Measurements from ENCODE around the gene ABCA8.

The ABCA8 gene

GRCh38 chr17:68906638-68907037, 48.6 kb downstream of the ABCA8 start:
- Histone ChIP-seq H3K9me3 (ENCODE audit: control insufficient read depth in 1 of 2, low read length in 2 of 2) (no peaks in the 10 kb centered on the region), H3K4me3 (ENCODE audit: low read depth in 1 of 2, low read length in 2 of 2) (no peak overlapping the region), H3K27ac (ENCODE audit: low read depth, low read length) (no peak overlapping the region), H3K4me1 (ENCODE audit: control insufficient read depth in 1 of 2, insufficient read depth in 2 of 2, low read length in 2 of 2) (peaks cover 3 to 20% of the 10 kb centered on the region in 2 donors), H3K27me3 (ENCODE audit: control insufficient read depth in 1 of 2, insufficient read depth in 2 of 2, low read length in 2 of 2) (no peaks in the 10 kb centered on the region), H3K9ac (ENCODE audit: low read depth in 1 of 2, low read length in 2 of 2) (no peak overlapping the region), H3K36me3 (ENCODE audit: control insufficient read depth in 1 of 2, insufficient read depth in 2 of 2, low read length in 2 of 2) (no peaks in the 10 kb centered on the region)

- Histone ChIP-seq H3K27me3 (ENCODE audit: control insufficient read depth in 1 of 2, insufficient read depth in 2 of 2, low read length in 2 of 2) (no peaks in the 10 kb centered on the region), H3K36me3 (ENCODE audit: control insufficient read depth in 1 of 2, insufficient read depth in 2 of 2, low read length in 2 of 2) (no peaks in the 10 kb centered on the region), H3K4me3 (ENCODE audit: low read depth in 1 of 2, low read length in 2 of 2) (no peak overlapping the region), H3K27ac (ENCODE audit: low read depth, low read length) (no peak overlapping the region), H3K4me1 (ENCODE audit: control insufficient read depth in 1 of 2, insufficient read depth in 2 of 2, low read length in 2 of 2) (no peaks in the 10 kb centered on the region), H3K9me3 (ENCODE audit: control insufficient read depth in 1 of 2, low read length in 2 of 2) (no peaks in the 10 kb centered on the region), H3K9ac (ENCODE audit: low read depth in 1 of 2, low read length in 2 of 2) (no peak overlapping the region)
Observed at GRCh38 chr17:68903286-68903685, 51.9 kb downstream of the ABCA8 start.

GRCh38 chr17:68897557-68897956, 57.6 kb downstream of the ABCA8 start:
- Histone ChIP-seq H3K27me3 (ENCODE audit: control insufficient read depth in 1 of 2, insufficient read depth in 2 of 2, low read length in 2 of 2) (no peaks in the 10 kb centered on the region), H3K4me3 (ENCODE audit: low read depth in 1 of 2, low read length in 2 of 2) (no peak overlapping the region), H3K4me1 (ENCODE audit: control insufficient read depth in 1 of 2, insufficient read depth in 2 of 2, low read length in 2 of 2) (no peaks in the 10 kb centered on the region), H3K36me3 (ENCODE audit: control insufficient read depth in 1 of 2, insufficient read depth in 2 of 2, low read length in 2 of 2) (no peaks in the 10 kb centered on the region), H3K9me3 (ENCODE audit: control insufficient read depth in 1 of 2, low read length in 2 of 2) (peaks cover 0 to 6% of the 10 kb centered on the region in 2 donors), H3K27ac (ENCODE audit: low read depth, low read length) (no peak overlapping the region), H3K9ac (ENCODE audit: low read depth in 1 of 2, low read length in 2 of 2) (no peak overlapping the region)

DNA sequence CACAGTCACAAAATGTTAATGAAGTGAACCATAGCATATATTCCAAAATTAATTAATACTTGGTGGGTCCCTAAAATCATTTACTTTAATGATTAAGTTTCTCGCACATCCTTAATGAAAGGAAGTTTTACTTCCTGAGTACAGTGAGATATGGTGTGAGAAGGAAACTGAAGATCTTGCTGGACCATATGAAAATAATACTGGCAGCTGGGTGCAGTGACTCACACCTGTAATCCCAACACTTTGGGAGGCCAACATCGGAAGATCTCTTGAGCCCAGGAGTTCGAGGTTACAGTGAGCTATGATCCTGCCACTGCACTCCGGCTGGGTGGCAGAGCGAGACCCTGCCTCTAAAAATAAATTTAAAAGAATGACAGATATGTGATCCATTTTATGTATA, 62.5 kb downstream of the ABCA8 start:
- Histone ChIP-seq H3K9ac (ENCODE audit: low read depth in 1 of 2, low read length in 2 of 2) (no peak overlapping the region), H3K27ac (ENCODE audit: low read depth, low read length) (no peak overlapping the region), H3K4me1 (ENCODE audit: control insufficient read depth in 1 of 2, insufficient read depth in 2 of 2, low read length in 2 of 2) (no peaks in the 10 kb centered on the region), H3K36me3 (ENCODE audit: control insufficient read depth in 1 of 2, insufficient read depth in 2 of 2, low read length in 2 of 2) (no peaks in the 10 kb centered on the region), H3K27me3 (ENCODE audit: control insufficient read depth in 1 of 2, insufficient read depth in 2 of 2, low read length in 2 of 2) (no peaks in the 10 kb centered on the region), H3K9me3 (ENCODE audit: control insufficient read depth in 1 of 2, low read length in 2 of 2) (peaks cover 0 to 6% of the 10 kb centered on the region in 2 donors), H3K4me3 (ENCODE audit: low read depth in 1 of 2, low read length in 2 of 2) (no peak overlapping the region)

DNA sequence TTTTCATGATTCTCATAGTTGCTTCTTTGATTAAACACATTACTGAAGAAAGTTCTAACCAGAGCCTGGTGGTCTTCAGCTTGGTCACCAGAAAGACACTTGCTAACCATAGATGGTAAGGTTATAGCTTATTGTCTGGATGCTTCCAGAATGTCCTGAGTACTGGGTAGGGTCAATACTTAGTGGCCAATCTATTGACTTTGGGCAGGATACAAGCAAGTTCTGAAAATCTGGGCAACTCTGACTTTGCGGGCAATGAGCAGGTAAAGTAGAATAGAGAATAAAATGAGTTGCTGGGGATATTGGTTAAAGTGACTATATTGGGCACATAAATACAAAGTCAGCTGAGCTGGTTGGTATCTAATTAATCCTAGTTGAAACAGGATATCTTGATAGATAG, 63.0 kb downstream of the ABCA8 start:
- H3K27ac ChIP-seq (ENCODE audit: low read depth, low read length), result no peak overlapping the region
- no peak overlapping the region for H3K9ac ChIP-seq (ENCODE audit: low read depth in 1 of 2, low read length in 2 of 2)
- H3K27me3 ChIP-seq (ENCODE audit: control insufficient read depth in 1 of 2, insufficient read depth in 2 of 2, low read length in 2 of 2), result no peaks in the 10 kb centered on the region
- H3K4me3 ChIP-seq (ENCODE audit: low read depth in 1 of 2, low read length in 2 of 2), result no peak overlapping the region
- H3K36me3 ChIP-seq (ENCODE audit: control insufficient read depth in 1 of 2, insufficient read depth in 2 of 2, low read length in 2 of 2), result no peaks in the 10 kb centered on the region
- H3K4me1 ChIP-seq (ENCODE audit: control insufficient read depth in 1 of 2, insufficient read depth in 2 of 2, low read length in 2 of 2), result no peaks in the 10 kb centered on the region
- H3K9me3 ChIP-seq (ENCODE audit: control insufficient read depth in 1 of 2, low read length in 2 of 2), result peaks cover 0 to 3% of the 10 kb centered on the region in 2 donors

- H3K9ac ChIP-seq (ENCODE audit: low read depth in 1 of 2, low read length in 2 of 2), result no peak overlapping the region
- H3K4me1 ChIP-seq (ENCODE audit: control insufficient read depth in 1 of 2, insufficient read depth in 2 of 2, low read length in 2 of 2), result no peaks in the 10 kb centered on the region
- H3K4me3 ChIP-seq (ENCODE audit: low read depth in 1 of 2, low read length in 2 of 2), result no peak overlapping the region
- H3K27me3 ChIP-seq (ENCODE audit: control insufficient read depth in 1 of 2, insufficient read depth in 2 of 2, low read length in 2 of 2), result no peaks in the 10 kb centered on the region
- H3K27ac ChIP-seq (ENCODE audit: low read depth, low read length), result no peak overlapping the region
- no peaks in the 10 kb centered on the region for H3K36me3 ChIP-seq (ENCODE audit: control insufficient read depth in 1 of 2, insufficient read depth in 2 of 2, low read length in 2 of 2)
- H3K9me3 ChIP-seq (ENCODE audit: control insufficient read depth in 1 of 2, low read length in 2 of 2), result no peaks in the 10 kb centered on the region
Observed at GRCh38 chr17:68886401-68886800, 68.8 kb downstream of the ABCA8 start.

GRCh38 chr17:68884888-68885287, 70.3 kb downstream of the ABCA8 start:
- no peak overlapping the region for H3K9ac ChIP-seq (ENCODE audit: low read depth in 1 of 2, low read length in 2 of 2)
- H3K36me3 ChIP-seq (ENCODE audit: control insufficient read depth in 1 of 2, insufficient read depth in 2 of 2, low read length in 2 of 2), result no peaks in the 10 kb centered on the region
- H3K4me1 ChIP-seq (ENCODE audit: control insufficient read depth in 1 of 2, insufficient read depth in 2 of 2, low read length in 2 of 2), result no peaks in the 10 kb centered on the region
- H3K4me3 ChIP-seq (ENCODE audit: low read depth in 1 of 2, low read length in 2 of 2), result no peak overlapping the region
- H3K9me3 ChIP-seq (ENCODE audit: control insufficient read depth in 1 of 2, low read length in 2 of 2), result peaks cover 0 to 2% of the 10 kb centered on the region in 2 donors
- H3K27ac ChIP-seq (ENCODE audit: low read depth, low read length), result no peak overlapping the region
- no peaks in the 10 kb centered on the region for H3K27me3 ChIP-seq (ENCODE audit: control insufficient read depth in 1 of 2, insufficient read depth in 2 of 2, low read length in 2 of 2)

- no peak overlapping the region for H3K4me3 ChIP-seq (ENCODE audit: low read depth in 1 of 2, low read length in 2 of 2)
- H3K36me3 ChIP-seq (ENCODE audit: control insufficient read depth in 1 of 2, insufficient read depth in 2 of 2, low read length in 2 of 2), result peaks cover 0 to 3% of the 10 kb centered on the region in 2 donors
- no peak overlapping the region for H3K27ac ChIP-seq (ENCODE audit: low read depth, low read length)
- H3K9me3 ChIP-seq (ENCODE audit: control insufficient read depth in 1 of 2, low read length in 2 of 2), result peaks cover 0 to 5% of the 10 kb centered on the region in 2 donors
- H3K27me3 ChIP-seq (ENCODE audit: control insufficient read depth in 1 of 2, insufficient read depth in 2 of 2, low read length in 2 of 2), result no peaks in the 10 kb centered on the region
- H3K9ac ChIP-seq (ENCODE audit: low read depth in 1 of 2, low read length in 2 of 2), result no peak overlapping the region
- H3K4me1 ChIP-seq (ENCODE audit: control insufficient read depth in 1 of 2, insufficient read depth in 2 of 2, low read length in 2 of 2), result no peaks in the 10 kb centered on the region
Observed at GRCh38 chr17:68878226-68878885, 76.8 kb downstream of the ABCA8 start.

DNA sequence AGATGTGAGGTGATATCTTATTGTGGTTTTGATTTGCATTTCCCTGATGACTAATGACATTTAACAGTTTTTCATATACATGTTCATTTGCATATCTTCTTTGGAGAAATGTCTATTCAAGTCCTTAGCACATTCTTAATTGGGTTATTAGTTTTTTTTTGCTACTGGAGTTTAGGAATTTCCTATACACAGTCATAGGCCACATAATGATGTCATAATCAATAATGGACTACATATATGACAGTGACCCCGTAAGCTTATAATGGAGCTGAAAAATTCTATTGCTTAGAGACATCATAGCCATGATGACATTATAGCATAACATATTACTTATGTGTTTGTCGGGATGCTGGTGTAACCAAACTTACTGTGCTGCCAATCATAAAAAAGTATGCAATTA, 83.7 kb downstream of the ABCA8 start:
- Histone ChIP-seq H3K9ac (ENCODE audit: low read depth in 1 of 2, low read length in 2 of 2) (no peak overlapping the region), H3K36me3 (ENCODE audit: control insufficient read depth in 1 of 2, insufficient read depth in 2 of 2, low read length in 2 of 2) (no peaks in the 10 kb centered on the region), H3K27me3 (ENCODE audit: control insufficient read depth in 1 of 2, insufficient read depth in 2 of 2, low read length in 2 of 2) (no peaks in the 10 kb centered on the region), H3K9me3 (ENCODE audit: control insufficient read depth in 1 of 2, low read length in 2 of 2) (no peaks in the 10 kb centered on the region), H3K27ac (ENCODE audit: low read depth, low read length) (no peak overlapping the region), H3K4me1 (ENCODE audit: control insufficient read depth in 1 of 2, insufficient read depth in 2 of 2, low read length in 2 of 2) (no peaks in the 10 kb centered on the region), H3K4me3 (ENCODE audit: low read depth in 1 of 2, low read length in 2 of 2) (no peak overlapping the region)

DNA sequence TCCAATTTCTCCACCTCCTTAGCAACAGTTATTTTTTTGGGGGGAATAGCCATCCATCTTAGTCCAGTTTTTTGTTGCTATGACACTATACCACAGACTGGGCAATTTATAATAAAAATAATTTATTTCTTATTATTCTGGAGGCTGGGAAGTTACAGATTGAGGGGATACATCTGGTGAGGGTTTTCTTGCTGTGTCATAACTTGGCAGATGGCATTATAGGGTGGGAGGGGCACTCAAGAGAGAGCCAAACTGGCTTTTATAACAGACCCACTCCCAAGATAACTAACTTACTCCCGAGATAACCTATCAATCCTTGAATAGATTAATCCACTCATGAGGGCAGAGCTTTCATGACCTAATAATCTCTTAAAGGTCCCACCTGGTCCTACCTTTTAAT, 84.2 kb downstream of the ABCA8 start:
- Histone ChIP-seq H3K9me3 (ENCODE audit: control insufficient read depth in 1 of 2, low read length in 2 of 2) (no peaks in the 10 kb centered on the region), H3K4me1 (ENCODE audit: control insufficient read depth in 1 of 2, insufficient read depth in 2 of 2, low read length in 2 of 2) (no peaks in the 10 kb centered on the region), H3K27ac (ENCODE audit: low read depth, low read length) (no peak overlapping the region), H3K36me3 (ENCODE audit: control insufficient read depth in 1 of 2, insufficient read depth in 2 of 2, low read length in 2 of 2) (no peaks in the 10 kb centered on the region), H3K27me3 (ENCODE audit: control insufficient read depth in 1 of 2, insufficient read depth in 2 of 2, low read length in 2 of 2) (no peaks in the 10 kb centered on the region), H3K4me3 (ENCODE audit: low read depth in 1 of 2, low read length in 2 of 2) (no peak overlapping the region), H3K9ac (ENCODE audit: low read depth in 1 of 2, low read length in 2 of 2) (no peak overlapping the region)

Measured in duodenal mucosa (tissue), 2 donors.